Peyer's patch (tissue), 4 donors: ENCODE measurements around the gene ANOS1.

Source experiments
- POLR2A ChIP-seq, 2 donors: fragments of 450-650 bp; IDR thresholded peaks; one replicate each; pipeline ENCODE4 v1.5.1; 2017; ENCODE audit warnings: antibody characterized with exemption in 2 of 2, mild to moderate bottlenecking in 2 of 2, moderate library complexity in 2 of 2
- TF ChIP-seq, protein P1 (sequence below), 6 experiments: fragments of 450-650 bp in 4 of 6; fragments of 200-600 bp in 2 of 6; sonication (generic) in 1 of 6; IDR thresholded peaks; one replicate each; pipeline ENCODE4 v1.5.1; 2017 to 2019; ENCODE audit warnings: antibody characterized with exemption in 6 of 6, mild to moderate bottlenecking in 3 of 6, moderate library complexity in 1 of 6

DNA sequence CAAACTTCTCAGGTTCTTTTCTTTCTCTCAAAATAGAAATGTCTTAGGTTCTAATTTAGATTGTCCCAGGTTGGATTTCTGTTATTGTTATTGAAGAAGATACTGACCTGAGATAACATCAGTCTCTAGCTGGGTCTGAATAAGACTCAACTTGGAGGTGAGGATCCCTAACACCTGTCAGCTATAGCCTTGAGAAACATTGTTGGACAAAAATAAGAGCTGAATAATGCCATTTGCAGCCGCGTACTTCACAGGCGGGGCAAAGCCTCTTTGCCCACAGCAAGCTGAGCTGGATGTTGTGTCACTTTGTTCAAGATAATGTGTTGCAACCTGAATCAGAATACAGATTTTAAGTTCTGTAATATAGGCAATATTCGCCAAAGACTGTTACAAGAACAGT, 231.7 kb downstream of the ANOS1 start:
- TF ChIP-seq, protein P1, sequence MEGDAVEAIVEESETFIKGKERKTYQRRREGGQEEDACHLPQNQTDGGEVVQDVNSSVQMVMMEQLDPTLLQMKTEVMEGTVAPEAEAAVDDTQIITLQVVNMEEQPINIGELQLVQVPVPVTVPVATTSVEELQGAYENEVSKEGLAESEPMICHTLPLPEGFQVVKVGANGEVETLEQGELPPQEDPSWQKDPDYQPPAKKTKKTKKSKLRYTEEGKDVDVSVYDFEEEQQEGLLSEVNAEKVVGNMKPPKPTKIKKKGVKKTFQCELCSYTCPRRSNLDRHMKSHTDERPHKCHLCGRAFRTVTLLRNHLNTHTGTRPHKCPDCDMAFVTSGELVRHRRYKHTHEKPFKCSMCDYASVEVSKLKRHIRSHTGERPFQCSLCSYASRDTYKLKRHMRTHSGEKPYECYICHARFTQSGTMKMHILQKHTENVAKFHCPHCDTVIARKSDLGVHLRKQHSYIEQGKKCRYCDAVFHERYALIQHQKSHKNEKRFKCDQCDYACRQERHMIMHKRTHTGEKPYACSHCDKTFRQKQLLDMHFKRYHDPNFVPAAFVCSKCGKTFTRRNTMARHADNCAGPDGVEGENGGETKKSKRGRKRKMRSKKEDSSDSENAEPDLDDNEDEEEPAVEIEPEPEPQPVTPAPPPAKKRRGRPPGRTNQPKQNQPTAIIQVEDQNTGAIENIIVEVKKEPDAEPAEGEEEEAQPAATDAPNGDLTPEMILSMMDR (IDR thresholded peaks at IDR 0.05), result no peak
- no peak for TF ChIP-seq POLR2A (IDR thresholded peaks at IDR 0.05)
